Esophagus squamous epithelium (tissue), 4 donors: Measurements from ENCODE around the gene AGL.

Experiments
- POLR2A ChIP-seq, 4 donors: fragments of 450-650 bp; IDR thresholded peaks; one replicate each; pipeline ENCODE4 v1.6.1; 2017; ENCODE audit warnings: antibody characterized with exemption in 4 of 4, mild to moderate bottlenecking in 4 of 4, moderate library complexity in 3 of 4
- TF ChIP-seq, protein P1 (sequence below), 6 experiments: fragments of 450-650 bp in 4 of 6; fragments of 200-600 bp in 2 of 6; sonication (generic) in 2 of 6; IDR thresholded peaks; one replicate each; pipeline ENCODE4 v1.5.1; 2016 to 2019; ENCODE audit warnings: antibody characterized with exemption in 6 of 6, mild to moderate bottlenecking in 4 of 6, moderate library complexity in 4 of 6

DNA sequence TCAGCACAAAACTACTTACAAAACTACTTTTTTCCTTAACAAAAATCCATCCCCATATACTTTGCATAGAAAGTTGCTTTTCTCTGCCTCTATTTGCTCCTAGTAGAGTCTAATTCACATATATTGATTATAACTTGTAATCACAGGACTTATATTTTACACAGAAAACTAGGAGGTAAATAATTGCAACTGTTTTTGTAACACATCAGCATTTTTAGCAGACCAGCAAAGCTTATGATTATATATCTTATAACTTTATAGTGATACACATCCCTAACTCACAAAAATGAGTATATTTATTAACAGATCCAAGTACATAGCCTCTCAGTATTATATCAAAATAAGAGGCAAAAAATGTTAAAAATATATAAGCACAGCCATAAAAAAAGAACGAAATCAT is 102.4 kb downstream of the AGL start:
- TF ChIP-seq, protein P1, sequence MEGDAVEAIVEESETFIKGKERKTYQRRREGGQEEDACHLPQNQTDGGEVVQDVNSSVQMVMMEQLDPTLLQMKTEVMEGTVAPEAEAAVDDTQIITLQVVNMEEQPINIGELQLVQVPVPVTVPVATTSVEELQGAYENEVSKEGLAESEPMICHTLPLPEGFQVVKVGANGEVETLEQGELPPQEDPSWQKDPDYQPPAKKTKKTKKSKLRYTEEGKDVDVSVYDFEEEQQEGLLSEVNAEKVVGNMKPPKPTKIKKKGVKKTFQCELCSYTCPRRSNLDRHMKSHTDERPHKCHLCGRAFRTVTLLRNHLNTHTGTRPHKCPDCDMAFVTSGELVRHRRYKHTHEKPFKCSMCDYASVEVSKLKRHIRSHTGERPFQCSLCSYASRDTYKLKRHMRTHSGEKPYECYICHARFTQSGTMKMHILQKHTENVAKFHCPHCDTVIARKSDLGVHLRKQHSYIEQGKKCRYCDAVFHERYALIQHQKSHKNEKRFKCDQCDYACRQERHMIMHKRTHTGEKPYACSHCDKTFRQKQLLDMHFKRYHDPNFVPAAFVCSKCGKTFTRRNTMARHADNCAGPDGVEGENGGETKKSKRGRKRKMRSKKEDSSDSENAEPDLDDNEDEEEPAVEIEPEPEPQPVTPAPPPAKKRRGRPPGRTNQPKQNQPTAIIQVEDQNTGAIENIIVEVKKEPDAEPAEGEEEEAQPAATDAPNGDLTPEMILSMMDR (IDR thresholded peaks at IDR 0.05) = no peak
- no peak for TF ChIP-seq POLR2A (IDR thresholded peaks at IDR 0.05)
